ENCODE data around the gene TMEM212.

TMEM212 gene

DNA sequence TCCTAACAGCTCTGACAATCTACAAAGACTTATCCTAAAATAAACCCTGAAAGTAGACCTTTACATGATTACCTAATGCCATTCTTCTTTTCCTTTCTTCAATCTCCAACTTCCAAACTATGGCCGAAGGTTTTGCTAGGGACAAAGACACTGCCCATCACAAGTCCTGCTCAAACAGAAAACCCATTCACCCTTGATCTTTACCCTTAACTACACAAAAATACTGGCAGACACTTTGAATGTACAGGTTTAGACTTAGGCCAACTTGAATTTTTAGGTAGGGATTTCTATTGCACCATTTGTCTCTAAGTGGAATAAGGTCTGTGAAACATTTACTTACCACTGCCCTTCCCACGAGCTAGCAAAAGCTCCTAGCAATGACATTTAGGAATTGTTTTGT, 64.6 kb downstream of the TMEM212 start:
- TF ChIP-seq, protein P1, sequence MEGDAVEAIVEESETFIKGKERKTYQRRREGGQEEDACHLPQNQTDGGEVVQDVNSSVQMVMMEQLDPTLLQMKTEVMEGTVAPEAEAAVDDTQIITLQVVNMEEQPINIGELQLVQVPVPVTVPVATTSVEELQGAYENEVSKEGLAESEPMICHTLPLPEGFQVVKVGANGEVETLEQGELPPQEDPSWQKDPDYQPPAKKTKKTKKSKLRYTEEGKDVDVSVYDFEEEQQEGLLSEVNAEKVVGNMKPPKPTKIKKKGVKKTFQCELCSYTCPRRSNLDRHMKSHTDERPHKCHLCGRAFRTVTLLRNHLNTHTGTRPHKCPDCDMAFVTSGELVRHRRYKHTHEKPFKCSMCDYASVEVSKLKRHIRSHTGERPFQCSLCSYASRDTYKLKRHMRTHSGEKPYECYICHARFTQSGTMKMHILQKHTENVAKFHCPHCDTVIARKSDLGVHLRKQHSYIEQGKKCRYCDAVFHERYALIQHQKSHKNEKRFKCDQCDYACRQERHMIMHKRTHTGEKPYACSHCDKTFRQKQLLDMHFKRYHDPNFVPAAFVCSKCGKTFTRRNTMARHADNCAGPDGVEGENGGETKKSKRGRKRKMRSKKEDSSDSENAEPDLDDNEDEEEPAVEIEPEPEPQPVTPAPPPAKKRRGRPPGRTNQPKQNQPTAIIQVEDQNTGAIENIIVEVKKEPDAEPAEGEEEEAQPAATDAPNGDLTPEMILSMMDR (conservative IDR thresholded peaks at IDR 0.05; ENCODE audit: low read depth, low read length), result no peak
- DNase-seq (ENCODE audit: low read depth), result no peak

DNA sequence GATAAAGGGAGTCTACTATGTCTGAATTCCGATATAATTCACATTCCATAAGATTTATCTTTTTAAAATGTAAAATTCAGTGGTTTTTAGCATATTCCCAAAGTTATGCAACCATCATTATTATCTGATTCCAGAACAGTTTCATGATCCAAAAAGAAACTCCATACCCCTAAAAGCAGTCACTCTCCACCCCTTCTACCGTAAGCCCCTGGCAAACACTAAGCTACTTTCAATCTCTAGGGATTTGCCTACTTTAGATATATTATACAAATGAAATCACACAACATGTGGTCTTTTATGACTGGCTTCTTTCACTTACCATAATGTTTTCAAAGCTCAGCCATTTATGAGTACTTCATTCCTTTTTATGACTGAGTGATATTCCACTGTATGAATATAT, 65.6 kb downstream of the TMEM212 start:
- no peak for DNase-seq (ENCODE audit: low read depth)
- no peak overlapping the region for H3K4me3 ChIP-seq (ENCODE audit: low read length)
- TF ChIP-seq, protein P1 (conservative IDR thresholded peaks at IDR 0.05; ENCODE audit: low read depth, low read length), result no peak

More for the DNA sequence above, 64.6 kb downstream of the TMEM212 start:
- no peak overlapping the region for H3K4me3 ChIP-seq (ENCODE audit: low read length)

All from retinal pigment epithelial cell (primary cell).